Central memory CD8-positive, alpha-beta T cell (primary cell): Measurements from ENCODE around the gene PLXNA2.

Experiments used
- ATAC-seq: fragments of 150-1000 bp; cut with Tn5 transposase; replicated peaks from 2 replicates; pipeline ENCODE4 v1.10.0; 2022; ENCODE audit warnings: mild to moderate bottlenecking, moderate FRiP score, moderate number of reproducible peaks; ENCODE audit not compliant: poor library complexity, severe bottlenecking; ENCODE audit errors: extremely low read depth
- DNase-seq, 2 donors: peaks; one replicate each; pipeline ENCODE4 v3.0.0; 2021; ENCODE audit warnings: low spot score in 2 of 2
- H3K27ac Mint-ChIP-seq: one replicate; pipeline ENCODE4 v1.8.0; 2022; ENCODE audit warnings: low read depth, mild to moderate bottlenecking, moderate library complexity, mixed read lengths
- H3K27me3 Mint-ChIP-seq: one replicate; pipeline ENCODE4 v1.8.0; 2022; ENCODE audit warnings: mixed read lengths
- H3K36me3 Mint-ChIP-seq: one replicate; pipeline ENCODE4 v1.8.0; 2022; ENCODE audit warnings: mild to moderate bottlenecking, moderate library complexity, mixed read lengths; ENCODE audit not compliant: insufficient read depth
- H3K4me1 Mint-ChIP-seq: one replicate; pipeline ENCODE4 v1.8.0; 2022; ENCODE audit warnings: mixed read lengths
- H3K4me3 Mint-ChIP-seq: one replicate; pipeline ENCODE4 v1.8.0; 2022; ENCODE audit warnings: mild to moderate bottlenecking, moderate library complexity, mixed read lengths
- H3K9me3 Mint-ChIP-seq: one replicate; pipeline ENCODE4 v1.8.0; 2022; ENCODE audit warnings: mixed read lengths

The PLXNA2 gene

DNA sequence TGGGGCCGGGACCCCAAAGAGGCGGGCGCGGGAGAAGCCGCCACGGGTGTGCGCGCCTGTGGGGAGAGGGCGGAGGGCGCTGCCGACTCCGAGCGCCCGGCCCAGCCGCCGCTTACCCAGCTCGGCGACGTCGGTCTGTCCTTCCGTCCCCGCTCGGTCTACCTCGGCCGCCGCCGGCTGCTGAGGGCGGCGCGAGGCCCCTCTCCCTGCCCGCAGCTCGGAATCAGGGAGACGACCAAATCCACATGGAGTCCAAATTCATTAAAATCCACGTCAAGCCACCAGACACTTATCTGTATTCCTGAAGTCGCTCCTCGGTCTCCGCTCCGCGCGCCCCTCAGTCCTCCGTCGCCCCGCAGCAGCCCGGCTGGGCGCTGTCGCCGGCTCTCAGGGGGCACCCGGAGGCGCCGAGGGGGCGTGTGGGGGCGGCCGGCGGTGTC lies 637 bp downstream of the PLXNA2 start:
- no peak for ATAC-seq
- no peak for DNase-seq
- peak overlapping the region; percentile 63 for H3K4me3 Mint-ChIP-seq
- no peaks in the 10 kb centered on the region for H3K9me3 Mint-ChIP-seq
- peaks cover 21% of the 10 kb centered on the region for H3K4me1 Mint-ChIP-seq
- no peak overlapping the region for H3K27ac Mint-ChIP-seq
- peaks cover 3% of the 10 kb centered on the region for H3K36me3 Mint-ChIP-seq
- peaks cover 36% of the 10 kb centered on the region for H3K27me3 Mint-ChIP-seq

DNA sequence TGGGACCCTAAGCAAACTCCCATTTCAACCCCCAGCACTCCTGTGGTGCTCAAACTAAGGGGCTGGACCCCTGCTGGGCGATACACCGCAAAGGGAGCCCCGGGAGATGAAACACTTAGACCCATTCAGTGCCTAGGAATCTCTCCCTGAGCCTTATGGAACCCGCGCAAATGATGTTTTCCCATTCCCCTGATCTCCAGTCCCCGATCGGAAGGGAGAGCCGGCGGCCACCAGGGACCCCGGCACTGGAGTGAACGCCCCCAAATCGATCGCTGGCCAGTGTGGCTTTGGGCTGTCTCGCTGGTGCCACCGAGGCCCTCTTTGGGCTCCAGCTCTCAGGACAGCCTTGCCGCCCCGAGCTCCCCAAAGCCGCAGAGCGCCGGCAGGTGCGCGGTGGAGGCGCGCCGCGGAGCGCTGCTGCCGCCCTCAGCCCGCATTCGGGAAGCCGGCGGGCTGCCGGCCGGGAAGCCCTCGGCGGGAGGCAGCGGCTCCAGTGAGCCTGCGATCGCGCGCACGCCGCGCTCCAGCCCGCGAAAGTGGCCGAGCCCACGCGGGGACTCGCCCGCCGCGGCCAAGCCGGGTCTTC lies 1.1 kb downstream of the PLXNA2 start:
- no peak for DNase-seq
- peak overlapping the region; percentile 63 for H3K4me3 Mint-ChIP-seq
- H3K36me3 Mint-ChIP-seq: peaks cover 3% of the 10 kb centered on the region
- H3K4me1 Mint-ChIP-seq: peaks cover 21% of the 10 kb centered on the region
- no peak for ATAC-seq
- H3K9me3 Mint-ChIP-seq: no peaks in the 10 kb centered on the region
- H3K27me3 Mint-ChIP-seq: peaks cover 41% of the 10 kb centered on the region
- no peak overlapping the region for H3K27ac Mint-ChIP-seq

DNA sequence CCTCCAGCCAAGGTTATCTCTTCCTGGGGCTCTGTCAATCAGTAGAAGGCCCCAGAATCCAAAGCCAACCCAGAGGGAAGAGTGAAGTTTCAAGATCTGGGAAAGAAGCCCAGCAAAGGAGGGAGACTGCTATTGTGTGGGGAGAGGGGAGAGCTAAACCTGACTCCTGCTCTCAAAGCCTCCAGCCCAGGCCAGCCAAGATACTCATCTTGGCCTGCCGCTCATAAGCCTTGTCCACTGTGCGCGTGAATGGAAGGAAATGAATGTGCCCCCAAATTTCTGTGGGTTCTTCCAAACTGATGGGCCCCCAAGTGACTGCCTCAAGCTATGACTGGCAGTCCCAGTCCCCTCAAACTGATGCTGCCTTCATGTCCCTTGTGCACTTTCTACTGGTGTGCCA lies 2.0 kb downstream of the PLXNA2 start:
- Mint-ChIP-seq H3K36me3 (peaks cover 3% of the 10 kb centered on the region), H3K4me3 (peak overlapping the region; percentile 63), H3K27me3 (peaks cover 50% of the 10 kb centered on the region), H3K27ac (no peak overlapping the region), H3K9me3 (no peaks in the 10 kb centered on the region), H3K4me1 (peaks cover 21% of the 10 kb centered on the region)
- ATAC-seq (no peak), DNase-seq (no peak)

- DNase-seq (no peak), ATAC-seq (no peak)
- Mint-ChIP-seq H3K4me1 (peaks cover 24% of the 10 kb centered on the region), H3K27me3 (peaks cover 57% of the 10 kb centered on the region), H3K27ac (no peak overlapping the region), H3K9me3 (no peaks in the 10 kb centered on the region), H3K4me3 (peak overlapping the region; percentile 63), H3K36me3 (peaks cover 3% of the 10 kb centered on the region)
Measured at GRCh38 chr1:208241512-208241911, 2.7 kb downstream of the PLXNA2 start.

GRCh38 chr1:208240662-208241355 lies 3.4 kb downstream of the PLXNA2 start:
- Mint-ChIP-seq H3K27ac (no peak overlapping the region), H3K4me3 (no peak overlapping the region), H3K9me3 (no peaks in the 10 kb centered on the region), H3K36me3 (peaks cover 3% of the 10 kb centered on the region), H3K4me1 (peaks cover 29% of the 10 kb centered on the region), H3K27me3 (peaks cover 63% of the 10 kb centered on the region)
- DNase-seq (no peak), ATAC-seq (no peak)

DNA sequence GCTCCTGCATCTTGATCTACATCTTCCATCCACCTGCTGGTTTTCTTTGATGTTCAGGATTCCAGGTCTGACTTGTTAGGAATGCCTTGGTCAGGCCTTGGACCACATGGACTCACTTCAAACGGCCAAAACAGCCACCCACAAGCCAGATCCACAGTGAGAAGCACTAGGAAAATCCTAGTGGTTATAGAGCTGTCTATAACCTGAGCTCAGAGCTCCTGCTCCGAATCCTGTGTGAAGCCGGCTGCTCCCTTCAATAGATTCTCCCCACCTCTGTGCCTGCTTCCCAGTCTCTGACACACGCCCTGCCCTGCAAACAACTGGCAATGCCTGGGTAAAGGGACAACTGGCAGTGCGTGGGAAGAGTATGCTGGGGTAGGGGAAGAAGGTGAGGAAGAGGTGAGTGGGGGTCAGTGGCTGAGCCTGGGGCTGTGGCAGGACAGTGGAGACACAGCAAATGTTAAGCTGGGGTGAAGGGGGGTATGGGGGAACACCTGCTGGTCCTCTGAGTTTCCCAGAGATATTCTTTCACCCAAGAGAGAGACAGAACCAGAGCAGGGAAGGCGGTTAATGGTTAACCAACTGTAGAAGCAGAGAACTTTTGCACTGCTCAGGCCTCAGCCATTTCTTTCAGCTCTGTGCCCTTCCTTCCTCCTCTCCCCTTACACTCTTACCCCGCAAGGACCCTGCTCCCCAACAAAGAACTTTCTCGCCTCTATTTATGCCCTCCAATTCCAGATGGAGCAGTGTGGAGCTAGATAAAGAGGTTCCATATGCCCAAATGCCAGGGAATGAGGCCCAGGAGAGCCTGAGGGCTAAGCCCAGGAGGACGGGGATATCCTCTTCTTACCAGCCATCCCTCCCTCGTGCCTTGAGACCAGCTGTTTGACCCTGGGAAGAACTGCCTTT lies 4.5 kb downstream of the PLXNA2 start:
- no peaks in the 10 kb centered on the region for H3K9me3 Mint-ChIP-seq
- DNase-seq: no peak
- peaks cover 3% of the 10 kb centered on the region for H3K36me3 Mint-ChIP-seq
- H3K27ac Mint-ChIP-seq: no peak overlapping the region
- peaks cover 20% of the 10 kb centered on the region for H3K4me1 Mint-ChIP-seq
- no peak overlapping the region for H3K4me3 Mint-ChIP-seq
- no peak for ATAC-seq
- peaks cover 73% of the 10 kb centered on the region for H3K27me3 Mint-ChIP-seq

- ATAC-seq (no peak), DNase-seq (no peak)
- H3K4me1 Mint-ChIP-seq: peaks cover 16% of the 10 kb centered on the region
- no peak overlapping the region for H3K4me3 Mint-ChIP-seq
- no peak overlapping the region for H3K27ac Mint-ChIP-seq
- peaks cover 82% of the 10 kb centered on the region for H3K27me3 Mint-ChIP-seq
- no peaks in the 10 kb centered on the region for H3K36me3 Mint-ChIP-seq
- H3K9me3 Mint-ChIP-seq: no peaks in the 10 kb centered on the region
Measured at GRCh38 chr1:208238710-208239472, 5.3 kb downstream of the PLXNA2 start.

- Mint-ChIP-seq H3K27ac (no peak overlapping the region), H3K9me3 (no peaks in the 10 kb centered on the region), H3K4me3 (no peak overlapping the region), H3K27me3 (peaks cover 91% of the 10 kb centered on the region), H3K4me1 (peaks cover 8% of the 10 kb centered on the region), H3K36me3 (no peaks in the 10 kb centered on the region)
- no peak for ATAC-seq
- no peak for DNase-seq
Measured at GRCh38 chr1:208237241-208237640, 6.9 kb downstream of the PLXNA2 start.

DNA sequence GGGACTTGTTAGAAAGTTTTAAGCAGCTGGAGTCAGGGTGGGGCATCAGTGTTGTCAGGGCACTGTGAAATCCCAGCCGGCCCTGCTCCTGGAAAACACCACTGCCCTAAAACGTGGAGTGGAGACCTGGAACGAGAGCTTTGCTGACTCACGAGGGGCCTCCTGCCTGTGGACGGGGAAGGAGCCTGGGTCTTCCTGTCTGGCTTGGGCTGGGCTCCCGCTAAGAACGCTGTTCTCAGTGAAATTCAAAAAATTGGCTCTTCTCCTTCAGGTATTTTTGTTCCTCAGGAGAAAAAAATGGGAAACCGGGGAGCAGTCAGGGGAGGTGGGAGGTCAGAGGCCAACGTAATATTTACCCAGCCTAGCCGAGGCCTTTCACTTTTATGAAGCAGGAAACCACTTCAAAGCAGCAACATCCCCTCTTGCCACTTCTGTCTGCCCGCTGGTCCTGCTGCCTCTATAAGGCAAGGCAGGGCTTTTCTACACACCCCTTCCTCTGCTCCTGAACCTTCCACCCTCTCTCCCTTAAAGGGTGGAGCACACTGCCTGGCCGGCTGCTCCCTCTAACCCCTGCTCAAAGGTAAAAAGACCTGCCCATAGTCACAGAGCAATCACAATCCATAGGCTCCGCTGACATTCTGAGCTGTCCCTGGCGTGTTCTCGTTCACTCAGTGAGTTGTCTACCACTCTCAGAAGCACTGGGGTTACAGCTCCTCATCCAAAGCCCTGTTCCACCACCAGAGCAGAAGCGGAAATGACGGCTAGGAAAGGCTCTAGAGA lies 8.0 kb downstream of the PLXNA2 start:
- no peaks in the 10 kb centered on the region for H3K36me3 Mint-ChIP-seq
- no peak overlapping the region for H3K27ac Mint-ChIP-seq
- peaks cover 94% of the 10 kb centered on the region for H3K27me3 Mint-ChIP-seq
- H3K4me1 Mint-ChIP-seq: peaks cover 8% of the 10 kb centered on the region
- peak overlapping the region; percentile 2 for H3K4me3 Mint-ChIP-seq
- no peaks in the 10 kb centered on the region for H3K9me3 Mint-ChIP-seq
- DNase-seq (no peak), ATAC-seq (peak; percentile 43)

DNA sequence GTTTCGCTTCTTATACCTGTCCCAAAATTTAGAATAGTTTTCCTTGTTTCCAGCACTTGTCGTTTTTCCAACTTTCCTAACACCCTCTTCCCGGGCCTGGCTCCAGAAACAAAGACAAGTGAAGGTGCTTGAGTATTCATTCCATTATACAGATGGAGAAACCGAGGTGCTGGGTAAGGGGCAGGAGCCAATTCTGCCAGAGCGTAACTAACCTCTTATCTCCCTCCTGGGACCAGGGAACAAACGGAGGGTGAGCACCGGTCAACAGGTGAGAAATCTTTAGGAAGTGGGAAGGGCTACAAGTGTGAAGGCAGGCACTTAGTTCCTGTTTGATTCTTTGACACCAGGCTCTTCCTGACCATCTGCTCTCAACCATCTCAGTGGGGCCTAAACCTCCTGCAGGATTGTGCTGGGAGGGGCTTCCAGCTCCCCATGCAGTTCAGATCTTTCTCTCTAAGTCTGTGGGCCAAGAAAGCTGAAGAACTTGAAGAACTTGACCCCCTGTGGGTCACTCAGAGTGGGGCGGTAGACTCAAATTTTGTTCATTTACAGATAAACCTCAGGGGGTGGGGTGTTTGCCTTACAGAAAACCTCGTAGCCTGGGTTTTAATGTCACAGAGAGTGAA lies 8.7 kb downstream of the PLXNA2 start:
- no peaks in the 10 kb centered on the region for H3K36me3 Mint-ChIP-seq
- ATAC-seq (no peak), DNase-seq (no peak)
- peaks cover 99% of the 10 kb centered on the region for H3K27me3 Mint-ChIP-seq
- no peak overlapping the region for H3K27ac Mint-ChIP-seq
- H3K4me3 Mint-ChIP-seq: no peak overlapping the region
- peaks cover 8% of the 10 kb centered on the region for H3K4me1 Mint-ChIP-seq
- H3K9me3 Mint-ChIP-seq: no peaks in the 10 kb centered on the region

DNA sequence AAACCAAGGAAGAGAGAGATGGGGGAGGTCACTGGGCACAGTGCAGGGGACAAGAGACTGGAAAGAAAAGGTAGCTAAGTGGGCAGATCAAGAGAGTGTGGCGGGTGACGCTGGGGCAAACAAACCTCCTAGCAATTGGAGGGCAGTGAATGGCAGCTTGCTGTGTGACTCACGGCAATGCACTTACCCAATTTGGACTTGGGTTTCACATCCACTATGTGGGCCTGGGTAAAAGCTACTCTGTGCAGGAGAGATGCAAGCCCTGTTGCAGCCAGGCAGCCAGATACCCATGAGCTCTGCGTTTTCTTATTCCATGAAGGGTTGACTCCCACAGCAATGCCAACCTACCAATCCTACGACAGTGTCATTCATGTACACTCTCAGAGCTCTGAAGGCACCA lies 9.5 kb downstream of the PLXNA2 start:
- Mint-ChIP-seq H3K9me3 (no peaks in the 10 kb centered on the region), H3K36me3 (no peaks in the 10 kb centered on the region), H3K4me1 (peaks cover 8% of the 10 kb centered on the region), H3K27me3 (peaks cover 97% of the 10 kb centered on the region), H3K4me3 (no peak overlapping the region), H3K27ac (no peak overlapping the region)
- DNase-seq: no peak
- ATAC-seq: no peak
